Lower leg skin (tissue), 3 donors: ENCODE results near the gene LPXN.

Source experiments
- POLR2A ChIP-seq, 2 donors: fragments of 450-650 bp; IDR thresholded peaks; one replicate each; pipeline ENCODE4 v1.6.1; 2016 to 2017; ENCODE audit warnings: antibody characterized with exemption in 2 of 2, mild to moderate bottlenecking in 1 of 2, moderate library complexity in 1 of 2
- TF ChIP-seq, protein P1 (sequence below), 3 donors: fragments of 450-650 bp; IDR thresholded peaks; one replicate each; pipeline ENCODE4 v1.5.1; 2016; ENCODE audit warnings: antibody characterized with exemption in 3 of 3, mild to moderate bottlenecking in 3 of 3, moderate library complexity in 2 of 3

GRCh38 chr11:58497951-58498350 lies 77.7 kb downstream of the LPXN start:
- TF ChIP-seq POLR2A (IDR thresholded peaks at IDR 0.05): no peak
- TF ChIP-seq, protein P1, sequence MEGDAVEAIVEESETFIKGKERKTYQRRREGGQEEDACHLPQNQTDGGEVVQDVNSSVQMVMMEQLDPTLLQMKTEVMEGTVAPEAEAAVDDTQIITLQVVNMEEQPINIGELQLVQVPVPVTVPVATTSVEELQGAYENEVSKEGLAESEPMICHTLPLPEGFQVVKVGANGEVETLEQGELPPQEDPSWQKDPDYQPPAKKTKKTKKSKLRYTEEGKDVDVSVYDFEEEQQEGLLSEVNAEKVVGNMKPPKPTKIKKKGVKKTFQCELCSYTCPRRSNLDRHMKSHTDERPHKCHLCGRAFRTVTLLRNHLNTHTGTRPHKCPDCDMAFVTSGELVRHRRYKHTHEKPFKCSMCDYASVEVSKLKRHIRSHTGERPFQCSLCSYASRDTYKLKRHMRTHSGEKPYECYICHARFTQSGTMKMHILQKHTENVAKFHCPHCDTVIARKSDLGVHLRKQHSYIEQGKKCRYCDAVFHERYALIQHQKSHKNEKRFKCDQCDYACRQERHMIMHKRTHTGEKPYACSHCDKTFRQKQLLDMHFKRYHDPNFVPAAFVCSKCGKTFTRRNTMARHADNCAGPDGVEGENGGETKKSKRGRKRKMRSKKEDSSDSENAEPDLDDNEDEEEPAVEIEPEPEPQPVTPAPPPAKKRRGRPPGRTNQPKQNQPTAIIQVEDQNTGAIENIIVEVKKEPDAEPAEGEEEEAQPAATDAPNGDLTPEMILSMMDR (IDR thresholded peaks at IDR 0.05): no peak
